Calu3 (cell line): ENCODE measurements around the gene RCAN3. TPM values are rescaled to one million over a fixed set of nuclear protein-coding genes. Genes with fewer than 3 reads are reported as not detected.
A peak's percentile ranks its signal among the peaks of the same experiment; 100 is the strongest.
"Not testable (repeated sequence)": the region's sequence is repeated elsewhere in the genome, so short reads cannot be mapped to it uniquely, and the experiment has no call there.

Source experiments
- BruUV-seq: library from RNA; stranded (reverse); fragments of 400-500 nt; replicated peaks from 2 replicates; lab custom pipeline; 2021; lab: Mats Ljungman, UMichigan
- CTCF ChIA-PET: fragments of 300-600 bp; sonication (Branson Sonifier 250); formaldehyde crosslinking; loops from one replicate; lab custom pipeline; 2022; ENCODE audit warnings: antibody characterized with exemption; lab: Charles Lee
- DNase-seq: peaks from one replicate; pipeline ENCODE4 v3.0.0; 2022
- H3K27ac Mint-ChIP-seq: one replicate; pipeline ENCODE4 v1.8.0; 2022; ENCODE audit warnings: mixed read lengths; ENCODE audit not compliant: unreplicated experiment
- H3K27me3 Mint-ChIP-seq: one replicate; pipeline ENCODE4 v1.8.0; 2022; ENCODE audit warnings: mixed read lengths; ENCODE audit not compliant: unreplicated experiment
- H3K36me3 Mint-ChIP-seq: one replicate; pipeline ENCODE4 v1.8.0; 2022; ENCODE audit warnings: mild to moderate bottlenecking, moderate library complexity, mixed read lengths; ENCODE audit not compliant: insufficient read depth, unreplicated experiment
- H3K4me1 Mint-ChIP-seq: one replicate; pipeline ENCODE4 v1.8.0; 2022; ENCODE audit warnings: mild to moderate bottlenecking, low read depth, mixed read lengths; ENCODE audit not compliant: unreplicated experiment
- H3K4me3 Mint-ChIP-seq: one replicate; pipeline ENCODE4 v1.8.0; 2022; ENCODE audit warnings: mild to moderate bottlenecking, low read depth, moderate library complexity, mixed read lengths; ENCODE audit not compliant: unreplicated experiment
- H3K9me3 Mint-ChIP-seq: one replicate; pipeline ENCODE4 v1.8.0; 2022; ENCODE audit warnings: low read depth, mixed read lengths; ENCODE audit not compliant: unreplicated experiment
- CTCF ChIP-seq: fragments of 200-600 bp; IDR thresholded peaks from one replicate; pipeline ENCODE4 v1.8.0; 2022; ENCODE audit warnings: antibody characterized with exemption; ENCODE audit not compliant: unreplicated experiment
- intact Hi-C: fragments of 100-400 bp; cut with micrococcal nuclease; formaldehyde crosslinking; loops from one replicate; pipeline ENCODE4 v1.10.0; 2022; ENCODE audit not compliant: unreplicated experiment
- total RNA-seq: library from RNA; stranded (reverse); gene quantifications from 2 replicates; pipeline ENCODE4 v1.2.3, GENCODE V29; 2022

Gene RCAN3
- total RNA-seq, 1 experiment from 2014 or later = 15.3 TPM

- no TSS peak for BruUV-seq
- Mint-ChIP-seq H3K36me3 (no peaks in the 10 kb centered on the region), H3K4me1 (no peaks in the 10 kb centered on the region), H3K4me3 (no peak overlapping the region), H3K27ac (no peak overlapping the region), H3K9me3 (no peaks in the 10 kb centered on the region), H3K27me3 (no peaks in the 10 kb centered on the region)
- CTCF ChIA-PET = interaction anchor here (1.2 to 1.3 kb wide), 2 partner anchors 16 to 24 kb away, joined by 3 read pairs; no protein-coding TSS in a partner anchor
- intact Hi-C loops = no loop called here
- no peak for DNase-seq
- TF ChIP-seq CTCF = no peak
Observed at GRCh38 chr1:24525606-24526005, 23.0 kb downstream of the RCAN3 start.

DNA sequence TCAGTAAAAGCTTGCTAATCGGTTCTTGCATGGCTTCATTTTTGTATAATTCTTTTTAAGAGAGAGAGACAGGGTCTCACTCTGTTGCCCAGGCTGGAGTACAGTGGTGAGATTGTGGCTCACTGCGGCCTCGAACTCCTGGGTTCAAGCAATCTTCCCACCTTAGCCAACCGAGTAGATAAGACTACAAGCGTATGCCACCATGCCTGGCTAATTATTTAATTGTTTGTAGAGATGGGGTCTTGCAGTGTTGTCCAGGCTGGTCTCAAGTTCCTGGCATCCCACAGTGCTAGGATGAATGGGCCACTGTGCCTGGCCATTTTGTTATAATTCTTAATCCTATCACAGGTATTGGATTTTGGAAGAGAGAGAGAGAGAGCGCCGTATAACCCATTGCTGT, 23.4 kb downstream of the RCAN3 start:
- no peak for TF ChIP-seq CTCF
- CTCF ChIA-PET = interaction anchor here (1.2 to 1.3 kb wide), 2 partner anchors 15 to 24 kb away, joined by 3 read pairs; no protein-coding TSS in a partner anchor
- Mint-ChIP-seq H3K27ac (no peak overlapping the region), H3K27me3 (no peaks in the 10 kb centered on the region), H3K36me3 (no peaks in the 10 kb centered on the region), H3K9me3 (no peaks in the 10 kb centered on the region), H3K4me1 (no peaks in the 10 kb centered on the region), H3K4me3 (no peak overlapping the region)
- intact Hi-C loops = no loop called here
- DNase-seq = no peak
- no TSS peak for BruUV-seq

DNA sequence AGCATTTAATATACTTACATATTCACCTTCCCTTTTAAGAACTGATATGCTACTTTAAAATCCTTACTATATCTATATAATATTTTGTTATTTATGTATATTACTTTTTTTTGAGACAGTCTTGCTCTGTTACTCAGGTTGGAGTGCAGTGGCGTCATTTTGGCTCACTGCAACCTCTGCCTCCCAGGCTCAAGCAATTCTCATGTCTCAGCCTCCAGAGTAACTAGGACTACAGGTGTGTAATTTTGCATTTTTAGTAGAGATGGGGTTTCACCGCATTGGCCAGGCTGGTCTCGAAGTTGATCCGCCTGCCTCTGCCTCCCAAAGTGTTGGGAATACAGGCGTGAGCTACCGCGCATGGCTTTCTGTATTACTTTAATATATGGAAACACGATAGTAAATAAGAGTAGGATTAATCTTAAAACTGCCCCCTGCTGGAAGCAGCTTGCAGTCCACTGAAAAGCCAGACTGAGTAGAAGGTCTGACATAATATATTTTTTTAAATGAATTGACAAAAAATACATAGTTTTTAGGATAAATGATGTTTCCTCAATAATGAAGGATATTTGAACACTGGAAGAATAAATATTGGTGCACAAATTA, 24.4 kb downstream of the RCAN3 start:
- peak; percentile 28 for TF ChIP-seq CTCF
- Mint-ChIP-seq H3K27ac (no peak overlapping the region), H3K4me1 (no peaks in the 10 kb centered on the region), H3K36me3 (no peaks in the 10 kb centered on the region), H3K4me3 (no peak overlapping the region), H3K27me3 (no peaks in the 10 kb centered on the region), H3K9me3 (no peaks in the 10 kb centered on the region)
- CTCF ChIA-PET = interaction anchor here (1.1 kb wide), 1 partner anchor 112 kb away, joined by 3 read pairs; the partner anchor contains the start of gene NIPAL3
- no TSS peak for BruUV-seq
- DNase-seq = no peak
- intact Hi-C loops = no loop called here

GRCh38 chr1:24528744-24529143, 26.1 kb downstream of the RCAN3 start:
- DNase-seq = no peak
- no peaks in the 10 kb centered on the region for H3K36me3 Mint-ChIP-seq
- no peaks in the 10 kb centered on the region for H3K9me3 Mint-ChIP-seq
- no peaks in the 10 kb centered on the region for H3K27me3 Mint-ChIP-seq
- H3K4me3 Mint-ChIP-seq = no peak overlapping the region
- H3K27ac Mint-ChIP-seq = peak overlapping the region; percentile 58
- intact Hi-C loops = no loop called here
- H3K4me1 Mint-ChIP-seq = no peaks in the 10 kb centered on the region
- no TSS peak for BruUV-seq
- no peak for TF ChIP-seq CTCF
- CTCF ChIA-PET = interaction anchor here (0.6 kb wide), 1 partner anchor 29 kb away, joined by 3 read pairs; no protein-coding TSS in a partner anchor

GRCh38 chr1:24529292-24529691, 26.7 kb downstream of the RCAN3 start:
- intact Hi-C loops, CTCF ChIA-PET, H3K4me3 Mint-ChIP-seq, BruUV-seq, H3K9me3 Mint-ChIP-seq, DNase-seq, H3K36me3 Mint-ChIP-seq, H3K4me1 Mint-ChIP-seq, H3K27me3 Mint-ChIP-seq: not testable (repeated sequence)
- H3K27ac Mint-ChIP-seq = peak overlapping the region; percentile 58
